ENCODE measurements around the gene TMEM132E. TPM values are rescaled to one million over a fixed set of nuclear protein-coding genes. Genes with fewer than 3 reads are reported as not detected.

TMEM132E gene
- total RNA-seq, 1 donor from 2014 or later: not detected

DNA sequence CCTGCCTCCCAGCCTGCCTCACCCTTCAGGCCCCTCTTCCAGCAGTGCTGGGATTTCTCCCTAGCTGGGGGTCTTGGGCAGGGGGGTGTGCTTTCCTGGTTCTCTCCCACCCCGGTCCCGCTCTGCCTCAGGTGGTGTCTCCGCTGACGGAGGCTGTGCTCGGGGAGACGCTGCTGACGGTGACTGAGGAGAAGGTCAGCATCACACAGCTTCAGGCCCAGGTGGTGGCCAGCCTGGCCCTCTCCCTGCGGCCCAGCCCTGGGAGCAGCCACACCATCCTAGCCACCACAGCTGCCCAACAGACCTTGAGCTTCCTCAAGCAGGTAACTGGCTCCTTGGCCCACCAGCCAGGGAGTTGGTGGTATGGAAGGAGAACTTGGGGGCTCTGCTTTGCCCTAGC is 56.5 kb downstream of the TMEM132E start:
- Mint-ChIP-seq H3K9me3 (ENCODE audit: unreplicated experiment) (no peaks in the 10 kb centered on the region), H3K4me1 (ENCODE audit: unreplicated experiment) (no peaks in the 10 kb centered on the region), H3K27me3 (ENCODE audit: unreplicated experiment) (no peaks in the 10 kb centered on the region), H3K36me3 (ENCODE audit: unreplicated experiment) (no peaks in the 10 kb centered on the region), H3K27ac (ENCODE audit: unreplicated experiment) (no peak overlapping the region), H3K4me3 (ENCODE audit: unreplicated experiment) (no peak overlapping the region)
- DNase-seq (ENCODE audit: extremely low spot score, unreplicated experiment): no peak
- TF ChIP-seq, protein P1, sequence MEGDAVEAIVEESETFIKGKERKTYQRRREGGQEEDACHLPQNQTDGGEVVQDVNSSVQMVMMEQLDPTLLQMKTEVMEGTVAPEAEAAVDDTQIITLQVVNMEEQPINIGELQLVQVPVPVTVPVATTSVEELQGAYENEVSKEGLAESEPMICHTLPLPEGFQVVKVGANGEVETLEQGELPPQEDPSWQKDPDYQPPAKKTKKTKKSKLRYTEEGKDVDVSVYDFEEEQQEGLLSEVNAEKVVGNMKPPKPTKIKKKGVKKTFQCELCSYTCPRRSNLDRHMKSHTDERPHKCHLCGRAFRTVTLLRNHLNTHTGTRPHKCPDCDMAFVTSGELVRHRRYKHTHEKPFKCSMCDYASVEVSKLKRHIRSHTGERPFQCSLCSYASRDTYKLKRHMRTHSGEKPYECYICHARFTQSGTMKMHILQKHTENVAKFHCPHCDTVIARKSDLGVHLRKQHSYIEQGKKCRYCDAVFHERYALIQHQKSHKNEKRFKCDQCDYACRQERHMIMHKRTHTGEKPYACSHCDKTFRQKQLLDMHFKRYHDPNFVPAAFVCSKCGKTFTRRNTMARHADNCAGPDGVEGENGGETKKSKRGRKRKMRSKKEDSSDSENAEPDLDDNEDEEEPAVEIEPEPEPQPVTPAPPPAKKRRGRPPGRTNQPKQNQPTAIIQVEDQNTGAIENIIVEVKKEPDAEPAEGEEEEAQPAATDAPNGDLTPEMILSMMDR (IDR thresholded peaks at IDR 0.05): no peak

DNA sequence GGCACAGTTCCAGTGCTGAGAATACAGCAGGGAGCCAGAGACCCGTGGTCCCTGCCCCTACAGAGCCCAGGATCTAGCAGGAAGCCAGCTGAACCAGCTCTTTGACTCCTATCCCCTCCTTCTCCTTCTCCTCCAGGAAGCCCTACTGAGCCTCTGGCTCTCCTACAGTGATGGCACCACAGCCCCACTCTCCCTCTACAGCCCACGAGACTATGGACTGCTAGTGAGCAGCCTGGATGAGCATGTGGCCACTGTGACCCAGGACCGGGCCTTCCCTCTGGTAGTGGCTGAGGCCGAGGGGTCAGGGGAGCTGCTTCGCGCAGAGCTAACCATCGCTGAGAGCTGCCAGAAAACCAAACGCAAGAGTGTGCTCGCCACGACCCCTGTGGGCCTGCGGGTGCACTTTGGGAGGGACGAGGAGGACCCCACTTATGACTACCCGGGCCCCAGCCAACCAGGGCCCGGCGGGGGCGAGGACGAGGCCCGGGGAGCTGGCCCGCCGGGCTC is 57.7 kb downstream of the TMEM132E start:
- Mint-ChIP-seq H3K27ac (ENCODE audit: unreplicated experiment) (no peak overlapping the region), H3K4me3 (ENCODE audit: unreplicated experiment) (no peak overlapping the region), H3K36me3 (ENCODE audit: unreplicated experiment) (no peaks in the 10 kb centered on the region), H3K9me3 (ENCODE audit: unreplicated experiment) (no peaks in the 10 kb centered on the region), H3K4me1 (ENCODE audit: unreplicated experiment) (no peaks in the 10 kb centered on the region), H3K27me3 (ENCODE audit: unreplicated experiment) (no peaks in the 10 kb centered on the region)
- TF ChIP-seq, protein P1 (IDR thresholded peaks at IDR 0.05): no peak
- DNase-seq (ENCODE audit: extremely low spot score, unreplicated experiment): no peak

DNA sequence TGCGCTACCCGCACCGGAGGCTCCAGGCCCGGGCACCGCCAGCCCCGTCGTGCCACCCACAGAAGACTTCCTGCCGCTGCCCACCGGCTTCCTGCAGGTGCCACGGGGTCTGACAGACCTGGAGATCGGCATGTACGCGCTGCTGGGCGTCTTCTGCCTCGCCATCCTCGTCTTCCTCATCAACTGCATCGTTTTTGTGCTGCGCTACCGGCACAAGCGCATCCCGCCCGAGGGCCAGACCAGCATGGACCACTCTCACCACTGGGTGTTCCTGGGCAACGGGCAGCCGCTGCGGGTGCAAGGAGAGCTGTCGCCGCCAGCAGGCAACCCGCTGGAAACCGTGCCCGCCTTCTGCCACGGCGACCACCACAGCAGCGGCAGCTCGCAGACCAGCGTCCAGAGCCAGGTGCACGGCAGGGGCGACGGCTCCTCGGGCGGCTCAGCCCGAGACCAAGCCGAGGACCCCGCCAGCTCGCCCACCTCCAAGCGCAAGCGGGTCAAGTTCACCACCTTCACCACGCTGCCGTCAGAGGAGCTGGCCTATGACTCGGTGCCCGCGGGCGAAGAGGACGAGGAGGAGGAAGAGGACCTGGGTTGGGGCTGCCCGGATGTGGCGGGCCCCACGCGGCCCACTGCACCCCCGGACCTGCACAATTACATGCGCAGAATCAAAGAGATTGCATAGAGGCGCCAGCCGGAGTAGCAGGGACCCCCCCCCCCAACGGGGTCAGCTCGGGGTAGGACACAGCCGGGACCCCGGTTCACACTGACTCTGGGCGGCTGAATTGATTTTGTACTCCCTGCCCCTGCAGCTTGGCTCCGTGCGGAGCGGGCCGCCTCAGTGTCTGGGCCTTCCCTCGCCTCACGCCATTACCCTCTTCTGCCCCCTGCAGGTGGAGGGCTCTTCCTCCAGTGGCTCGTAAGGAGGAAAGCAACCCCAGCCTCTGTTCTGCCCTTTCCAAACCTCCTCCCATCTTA is 58.5 kb downstream of the TMEM132E start:
- Mint-ChIP-seq H3K27me3 (ENCODE audit: unreplicated experiment) (no peaks in the 10 kb centered on the region), H3K4me3 (ENCODE audit: unreplicated experiment) (no peak overlapping the region), H3K4me1 (ENCODE audit: unreplicated experiment) (no peaks in the 10 kb centered on the region), H3K27ac (ENCODE audit: unreplicated experiment) (no peak overlapping the region), H3K9me3 (ENCODE audit: unreplicated experiment) (no peaks in the 10 kb centered on the region), H3K36me3 (ENCODE audit: unreplicated experiment) (no peaks in the 10 kb centered on the region)
- no peak for DNase-seq (ENCODE audit: extremely low spot score, unreplicated experiment)
- TF ChIP-seq, protein P1 (IDR thresholded peaks at IDR 0.05): peak; percentile 62

GRCh38 chr17:34638526-34639260 is 59.3 kb downstream of the TMEM132E start:
- no peaks in the 10 kb centered on the region for H3K4me1 Mint-ChIP-seq (ENCODE audit: unreplicated experiment)
- no peaks in the 10 kb centered on the region for H3K27me3 Mint-ChIP-seq (ENCODE audit: unreplicated experiment)
- no peaks in the 10 kb centered on the region for H3K9me3 Mint-ChIP-seq (ENCODE audit: unreplicated experiment)
- no peak overlapping the region for H3K4me3 Mint-ChIP-seq (ENCODE audit: unreplicated experiment)
- TF ChIP-seq, protein P1 (IDR thresholded peaks at IDR 0.05): no peak
- no peaks in the 10 kb centered on the region for H3K36me3 Mint-ChIP-seq (ENCODE audit: unreplicated experiment)
- DNase-seq (ENCODE audit: extremely low spot score, unreplicated experiment): no peak
- no peak overlapping the region for H3K27ac Mint-ChIP-seq (ENCODE audit: unreplicated experiment)
